HAP-1 (cell line): ENCODE measurements around the gene PLD4.

Source experiments
- DNase-seq, 2 experiments: peaks; one replicate each; pipeline ENCODE4 v3.0.0-alpha.2; 2016 to 2020; ENCODE audit warnings: low spot score in 2 of 2
- H3K27me3 ChIP-seq: fragments of 250-450 bp; sonication (Bioruptor Pico); 2 replicates; pipeline ENCODE4 v1.5.1; 2020; ENCODE audit warnings: low read depth, mild to moderate bottlenecking, moderate library complexity
- H3K36me3 ChIP-seq: fragments of 250-450 bp; sonication (Bioruptor Pico); replicated peaks from 2 replicates; pipeline ENCODE4 v1.5.1; 2020; ENCODE audit warnings: mild to moderate bottlenecking
- H3K4me1 ChIP-seq: fragments of 250-450 bp; sonication (Bioruptor Pico); 2 replicates; pipeline ENCODE4 v1.5.1; 2020; ENCODE audit warnings: mild to moderate bottlenecking
- H3K4me3 ChIP-seq: fragments of 250-450 bp; sonication (Bioruptor Pico); 2 replicates; pipeline ENCODE4 v1.5.1; 2020; ENCODE audit warnings: mild to moderate bottlenecking, moderate library complexity
- H3K9me3 ChIP-seq: fragments of 250-450 bp; sonication (Bioruptor Pico); 2 replicates; pipeline ENCODE4 v1.5.1; 2020; ENCODE audit warnings: mild to moderate bottlenecking, moderate library complexity
- in situ Hi-C: fragments of 300-500 bp; cut with MboI; formaldehyde crosslinking; loops from 3 replicates; pipeline ENCODE4 v1.14.3; 2020; ENCODE audit warnings: low sequenced_read_pairs, inconsistent platforms, mixed read lengths

PLD4 gene

DNA sequence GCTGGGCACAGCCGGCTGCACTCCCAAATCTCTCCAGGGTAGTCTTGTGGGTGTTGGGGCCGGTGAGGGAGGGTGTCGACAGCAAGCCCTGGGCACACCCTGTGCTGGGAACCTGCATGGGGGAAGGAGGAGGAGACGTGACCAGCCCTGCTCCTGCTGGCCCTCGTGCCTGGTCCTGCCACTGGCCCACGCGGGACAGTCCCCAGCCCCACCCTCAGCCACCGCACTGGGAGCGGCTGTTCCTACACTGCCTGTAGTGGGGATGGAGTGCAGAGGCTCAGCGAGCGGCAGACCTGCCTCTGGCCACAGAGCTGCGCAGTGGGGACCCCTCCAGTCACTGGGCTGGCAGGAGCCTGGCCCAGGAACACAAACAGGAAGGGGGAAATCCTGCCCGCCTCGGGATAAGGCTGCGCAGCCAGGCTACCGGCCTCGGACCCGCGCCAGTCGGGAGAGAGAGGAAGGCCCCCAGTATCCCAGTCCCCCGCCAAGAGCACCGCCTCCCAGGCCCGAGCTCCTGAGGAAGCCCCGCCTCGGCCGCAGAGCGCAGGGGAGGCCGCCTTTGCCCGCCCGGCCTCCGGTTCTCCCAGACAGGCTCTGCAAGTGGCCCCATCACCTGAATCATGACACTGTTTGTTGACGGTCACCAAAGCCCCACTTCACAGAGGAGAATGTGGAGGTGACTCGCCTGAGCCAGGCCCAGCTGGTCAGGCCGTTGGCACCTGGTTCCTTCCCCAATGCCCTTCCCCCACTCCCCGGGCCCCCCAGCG is 42.9 kb downstream of the PLD4 start:
- DNase-seq: no peak
- in situ Hi-C loops: no loop called here
- no peaks in the 10 kb centered on the region for H3K27me3 ChIP-seq
- no peaks in the 10 kb centered on the region for H3K9me3 ChIP-seq
- no peaks in the 10 kb centered on the region for H3K36me3 ChIP-seq
- H3K4me1 ChIP-seq: no peaks in the 10 kb centered on the region
- H3K4me3 ChIP-seq: no peak overlapping the region

DNA sequence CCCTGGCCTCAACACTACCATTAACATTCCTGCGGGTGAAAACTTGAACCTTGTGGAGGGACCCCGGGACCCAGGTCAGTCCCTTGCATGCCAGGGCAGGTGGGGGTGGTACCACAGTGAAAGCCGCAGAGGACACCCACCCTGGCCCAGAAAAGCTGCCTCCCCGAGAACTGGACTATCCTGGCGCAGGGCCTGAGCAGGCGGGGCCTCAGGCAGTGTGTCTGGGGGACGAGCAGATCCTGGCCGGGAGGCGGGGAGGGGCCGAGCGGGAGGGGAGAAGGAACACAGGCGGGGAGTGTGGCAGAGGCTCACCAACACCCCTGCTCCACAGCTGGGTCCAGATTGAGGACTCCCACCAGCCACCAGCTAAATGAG is 43.5 kb downstream of the PLD4 start:
- no peaks in the 10 kb centered on the region for H3K9me3 ChIP-seq
- H3K4me1 ChIP-seq: no peaks in the 10 kb centered on the region
- no peaks in the 10 kb centered on the region for H3K36me3 ChIP-seq
- H3K4me3 ChIP-seq: no peak overlapping the region
- in situ Hi-C loops: no loop called here
- H3K27me3 ChIP-seq: no peaks in the 10 kb centered on the region
- DNase-seq: peak; percentile 11 to 59

DNA sequence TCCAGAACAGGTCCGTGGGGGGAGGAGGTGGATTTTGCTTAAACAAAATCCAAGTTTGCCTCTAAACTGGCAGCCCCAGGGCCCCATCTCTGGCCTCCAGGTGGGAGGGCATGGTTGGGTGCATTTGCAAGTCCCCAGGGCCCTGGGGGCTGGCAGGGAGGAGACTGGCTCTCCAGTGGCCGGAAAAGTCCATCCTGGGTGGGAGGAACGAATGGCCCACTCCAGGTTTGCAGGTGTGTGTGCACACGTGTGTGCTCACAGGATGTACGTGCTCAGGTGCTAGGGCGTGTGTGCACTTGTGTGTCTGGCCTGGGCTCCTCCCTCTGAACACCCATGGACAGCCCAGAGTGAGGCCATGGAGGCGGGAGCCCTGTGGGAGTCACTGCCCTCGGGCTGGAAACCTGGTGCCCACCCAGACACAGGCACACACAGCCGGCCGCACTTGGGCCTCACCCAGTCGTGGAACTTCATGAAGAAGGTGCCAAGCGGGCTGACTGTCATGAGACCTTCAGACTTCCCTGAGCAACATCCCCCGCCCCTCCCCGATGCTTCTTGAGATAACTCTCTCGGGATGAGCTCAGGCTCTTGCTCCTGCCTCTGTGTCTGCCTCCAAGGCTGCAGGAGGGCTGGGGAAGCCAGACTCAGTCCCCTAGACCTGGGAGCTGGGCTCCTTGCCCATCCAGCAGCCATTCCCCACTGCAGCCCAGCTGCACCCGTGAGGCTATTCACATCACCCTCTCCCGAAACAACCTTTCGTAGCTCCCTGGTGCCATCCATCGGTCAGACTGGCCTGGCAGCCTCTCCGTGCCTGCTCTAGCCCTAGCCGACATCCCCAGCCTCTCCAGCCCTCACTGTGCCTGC is 44.1 kb downstream of the PLD4 start:
- Histone ChIP-seq H3K36me3 (no peaks in the 10 kb centered on the region), H3K4me3 (no peak overlapping the region), H3K9me3 (no peaks in the 10 kb centered on the region), H3K27me3 (no peaks in the 10 kb centered on the region), H3K4me1 (no peaks in the 10 kb centered on the region)
- in situ Hi-C loops: no loop called here
- no peak for DNase-seq

DNA sequence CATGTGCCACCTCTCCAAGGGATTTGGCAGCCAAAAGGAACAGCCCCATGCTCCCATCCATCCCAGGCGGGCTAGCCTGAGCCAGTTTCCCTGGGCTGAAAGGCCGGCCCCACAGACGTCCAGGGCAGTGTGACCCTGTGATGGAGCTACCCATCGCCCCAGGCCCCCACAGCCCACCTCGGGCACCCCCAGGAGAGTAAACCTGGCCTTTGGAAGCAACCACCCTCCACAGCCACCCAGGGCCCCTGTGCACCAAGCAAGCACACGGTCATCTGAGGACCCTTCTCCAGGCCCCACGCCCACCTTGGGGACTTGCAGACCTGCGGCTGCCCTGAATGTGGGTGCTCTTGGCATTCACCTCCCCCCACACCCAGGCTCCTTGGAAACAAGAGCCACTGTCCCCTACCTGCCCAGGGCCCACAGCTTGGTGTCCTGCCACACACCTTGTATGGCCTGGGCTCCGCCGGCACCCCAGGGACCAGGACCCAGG is 45.1 kb downstream of the PLD4 start:
- no peak for DNase-seq
- Histone ChIP-seq H3K36me3 (no peaks in the 10 kb centered on the region), H3K27me3 (no peaks in the 10 kb centered on the region), H3K9me3 (no peaks in the 10 kb centered on the region), H3K4me1 (no peaks in the 10 kb centered on the region), H3K4me3 (no peak overlapping the region)
- in situ Hi-C loops: loop anchor here (5.0 kb wide), 1 partner anchor 78 kb away; no protein-coding TSS in a partner anchor

DNA sequence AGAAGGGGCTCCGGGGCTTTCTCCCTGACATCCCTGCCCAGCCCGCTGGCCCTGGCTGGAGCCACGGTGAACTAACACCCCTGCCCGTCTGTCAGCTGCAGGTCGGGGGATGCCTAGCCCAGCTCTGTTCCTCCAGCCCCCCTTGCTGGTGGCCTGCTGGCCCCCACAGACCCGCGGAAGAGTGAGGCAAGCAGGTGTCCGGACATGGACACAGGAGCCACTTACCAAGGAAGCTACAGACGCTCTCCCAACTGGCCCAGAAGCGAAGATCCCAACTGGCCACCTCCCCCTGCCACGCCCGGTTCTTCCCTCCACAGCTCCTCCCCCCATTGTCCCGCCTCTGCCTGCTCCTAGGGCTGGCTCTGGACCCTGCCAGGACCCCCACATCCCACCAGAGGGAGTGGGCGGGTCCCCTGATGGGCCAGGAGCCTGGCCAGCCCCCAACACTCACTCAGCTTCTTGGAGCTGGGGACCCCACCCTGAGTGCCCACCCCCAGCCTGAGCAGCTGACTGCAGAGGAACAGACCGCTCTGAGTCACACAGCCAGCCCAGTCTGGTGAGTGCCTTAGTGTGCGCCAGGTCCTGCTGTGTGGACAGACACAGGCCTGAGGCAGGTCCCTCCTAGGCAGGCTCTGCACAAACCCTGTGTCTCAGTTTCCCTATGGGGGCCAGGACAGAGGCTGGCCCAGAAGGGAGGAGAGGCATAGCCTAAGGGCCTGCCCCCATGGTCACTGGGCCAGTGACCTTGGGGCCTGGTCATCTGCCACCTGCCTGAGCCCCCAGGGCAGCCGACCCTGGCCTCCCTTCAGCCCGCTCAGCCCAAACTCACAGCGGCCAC is 45.8 kb downstream of the PLD4 start:
- in situ Hi-C loops: loop anchor here (5.0 kb wide), 1 partner anchor 77 kb away; no protein-coding TSS in a partner anchor
- no peaks in the 10 kb centered on the region for H3K9me3 ChIP-seq
- no peaks in the 10 kb centered on the region for H3K4me1 ChIP-seq

DNA sequence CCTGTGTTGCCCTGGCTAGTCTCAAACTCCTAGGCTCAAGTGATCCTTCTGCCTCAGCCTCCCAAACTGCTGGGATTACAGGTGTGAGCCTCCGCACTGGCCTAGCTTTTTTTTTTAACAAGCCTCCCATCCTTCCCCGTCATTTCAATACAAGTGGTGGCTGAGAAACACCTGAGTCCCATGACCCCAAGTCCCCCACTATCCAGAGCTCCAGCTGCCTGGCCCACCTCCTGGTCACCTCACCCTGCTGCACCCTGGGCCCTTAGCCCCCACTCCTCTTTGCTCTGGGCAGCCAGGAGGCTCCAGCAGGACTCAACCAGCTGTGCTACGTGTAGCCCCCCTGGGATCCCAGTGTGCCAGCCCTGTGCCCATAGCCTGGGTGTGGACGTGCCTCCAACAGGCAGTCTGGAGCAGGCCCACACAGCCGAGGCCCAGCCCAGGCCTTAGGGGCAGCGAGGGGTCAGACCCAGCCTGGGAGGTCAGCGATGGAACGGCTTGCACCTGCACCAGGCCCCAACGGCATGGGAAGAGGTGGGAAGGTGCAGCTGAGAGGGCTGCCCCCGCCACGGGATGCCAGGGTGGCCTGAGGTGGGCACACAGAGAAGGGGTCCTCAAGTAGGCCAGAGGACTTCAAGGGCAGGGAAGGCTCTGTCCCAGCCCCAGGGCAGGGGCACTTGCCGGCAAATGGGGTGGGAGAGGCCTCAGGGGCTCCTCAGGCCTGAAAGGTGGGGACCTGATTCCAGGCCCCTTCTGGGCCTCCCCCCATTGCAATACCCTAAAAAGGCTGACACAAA is 47.0 kb downstream of the PLD4 start:
- Histone ChIP-seq H3K36me3 (no peaks in the 10 kb centered on the region), H3K9me3 (no peaks in the 10 kb centered on the region), H3K27me3 (no peaks in the 10 kb centered on the region), H3K4me3 (no peak overlapping the region), H3K4me1 (no peaks in the 10 kb centered on the region; the same call in 1 of the 2 replicates)
- in situ Hi-C loops: loop anchor here (5.0 kb wide), 1 partner anchor 76 kb away; no protein-coding TSS in a partner anchor
- DNase-seq: no peak

More for the DNA sequence above, 45.8 kb downstream of the PLD4 start:
- no peaks in the 10 kb centered on the region for H3K36me3 ChIP-seq
- H3K27me3 ChIP-seq: no peaks in the 10 kb centered on the region
- peak in 1 of 2 experiments; percentile 55 for DNase-seq
- no peak overlapping the region for H3K4me3 ChIP-seq

DNA sequence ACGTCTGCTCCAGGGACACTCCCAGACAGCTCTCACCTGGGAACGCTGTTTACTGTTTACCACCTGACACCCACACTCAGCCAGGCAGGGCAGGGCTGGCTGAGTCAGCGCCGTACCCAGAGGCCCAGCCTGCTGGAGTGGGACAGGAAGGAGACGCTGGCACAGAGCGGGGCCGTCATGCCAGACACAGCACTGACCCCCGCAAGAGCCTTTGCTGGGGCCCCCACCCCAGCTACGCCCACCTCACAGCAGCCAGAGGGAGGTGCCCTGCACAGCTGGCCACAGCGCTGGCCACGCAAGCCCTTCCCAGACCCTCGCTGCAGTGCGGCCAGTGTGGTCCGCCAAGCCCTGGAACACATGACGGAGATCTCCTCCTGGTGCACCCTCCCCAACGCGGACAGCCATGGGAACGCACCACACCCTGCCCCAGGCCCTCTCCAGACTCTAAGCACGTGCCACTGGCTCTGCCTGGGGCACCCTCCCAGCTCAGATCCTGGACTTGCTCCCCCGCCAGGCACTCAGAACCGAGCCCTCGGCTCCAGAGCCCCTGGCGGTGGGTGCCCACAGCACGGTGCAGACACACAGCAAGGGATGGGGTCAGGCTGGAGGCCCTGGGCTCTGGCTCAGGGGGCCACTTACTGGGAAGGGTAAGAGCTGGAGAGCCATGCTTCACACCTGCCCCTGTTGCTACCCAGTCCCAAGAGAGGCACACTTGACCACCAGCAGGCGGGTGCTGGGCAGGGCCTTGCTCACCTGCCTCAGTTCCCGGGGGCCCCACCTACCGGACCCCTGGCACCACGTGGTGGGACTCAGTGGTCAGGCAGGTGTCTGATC is 47.8 kb downstream of the PLD4 start:
- in situ Hi-C loops: loop anchor here (5.0 kb wide), 1 partner anchor 75 kb away; no protein-coding TSS in a partner anchor
- no peak for DNase-seq
- no peaks in the 10 kb centered on the region; the same call in none of the 2 replicates for H3K4me1 ChIP-seq

DNA sequence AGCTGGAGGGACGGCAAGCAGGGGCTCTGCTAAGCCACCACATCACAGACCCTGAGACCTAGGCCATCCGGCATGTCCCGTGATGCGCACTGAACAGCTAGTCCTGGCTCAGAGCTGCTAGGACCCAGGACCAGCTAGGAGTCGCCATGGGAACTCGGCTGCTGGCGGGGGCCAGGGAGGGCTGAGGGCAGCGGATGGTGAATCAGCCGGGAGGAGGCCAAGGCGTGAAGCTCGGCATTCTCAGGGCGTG is 48.4 kb downstream of the PLD4 start:
- no peak for DNase-seq
- Histone ChIP-seq H3K27me3 (no peaks in the 10 kb centered on the region), H3K4me1 (no peaks in the 10 kb centered on the region; the same call in none of the 2 replicates), H3K4me3 (no peak overlapping the region), H3K9me3 (no peaks in the 10 kb centered on the region), H3K36me3 (no peaks in the 10 kb centered on the region)
- in situ Hi-C loops: loop anchor here (5.0 kb wide), 1 partner anchor 74 kb away; no protein-coding TSS in a partner anchor

More for the DNA sequence above, 47.8 kb downstream of the PLD4 start:
- H3K4me3 ChIP-seq: no peak overlapping the region
- no peaks in the 10 kb centered on the region for H3K36me3 ChIP-seq
- H3K27me3 ChIP-seq: no peaks in the 10 kb centered on the region
- no peaks in the 10 kb centered on the region for H3K9me3 ChIP-seq

DNA sequence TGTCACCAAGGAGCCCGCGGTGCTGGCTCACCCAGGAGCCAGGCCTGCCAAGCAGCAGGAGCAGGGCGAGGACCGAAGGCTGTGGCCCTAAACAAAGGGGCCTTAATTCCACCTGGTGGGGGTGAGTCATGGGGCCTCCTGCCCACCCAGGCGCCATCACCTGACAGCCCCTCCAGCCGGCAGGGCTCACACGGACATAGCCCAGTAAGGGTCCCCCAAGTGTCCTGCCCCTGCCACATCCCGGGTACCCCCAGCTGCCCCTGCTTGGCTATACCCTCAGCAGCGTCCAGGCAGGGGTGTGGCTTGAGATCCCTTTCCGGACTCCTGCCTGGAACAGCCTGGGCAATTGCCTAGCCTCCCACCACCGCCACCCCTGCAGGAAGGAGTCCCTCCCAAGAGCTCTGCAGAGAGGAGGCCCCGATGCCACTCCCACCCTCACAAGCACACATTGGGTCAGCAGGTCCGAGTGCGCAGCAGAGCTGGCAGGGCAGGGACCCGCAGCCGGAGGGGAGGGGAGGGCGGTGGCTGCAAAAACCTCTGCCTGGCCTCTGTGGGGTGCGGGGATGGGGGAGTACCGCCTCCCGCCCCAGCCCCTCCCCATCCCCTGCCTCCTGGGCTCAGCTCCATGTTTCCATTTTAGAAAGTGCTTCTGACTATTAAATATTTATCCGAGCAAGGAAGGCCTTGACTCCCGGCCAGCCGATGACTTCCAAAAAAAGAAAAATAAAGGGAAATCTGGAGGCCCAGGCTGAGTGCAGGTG is 48.9 kb downstream of the PLD4 start:
- H3K27me3 ChIP-seq: no peaks in the 10 kb centered on the region
- H3K36me3 ChIP-seq: no peaks in the 10 kb centered on the region
- no peaks in the 10 kb centered on the region; the same call in none of the 2 replicates for H3K4me1 ChIP-seq
- no peak for DNase-seq
- in situ Hi-C loops: loop anchor here (5.0 kb wide), 1 partner anchor 74 kb away; no protein-coding TSS in a partner anchor
- no peak overlapping the region for H3K4me3 ChIP-seq
- no peaks in the 10 kb centered on the region for H3K9me3 ChIP-seq

DNA sequence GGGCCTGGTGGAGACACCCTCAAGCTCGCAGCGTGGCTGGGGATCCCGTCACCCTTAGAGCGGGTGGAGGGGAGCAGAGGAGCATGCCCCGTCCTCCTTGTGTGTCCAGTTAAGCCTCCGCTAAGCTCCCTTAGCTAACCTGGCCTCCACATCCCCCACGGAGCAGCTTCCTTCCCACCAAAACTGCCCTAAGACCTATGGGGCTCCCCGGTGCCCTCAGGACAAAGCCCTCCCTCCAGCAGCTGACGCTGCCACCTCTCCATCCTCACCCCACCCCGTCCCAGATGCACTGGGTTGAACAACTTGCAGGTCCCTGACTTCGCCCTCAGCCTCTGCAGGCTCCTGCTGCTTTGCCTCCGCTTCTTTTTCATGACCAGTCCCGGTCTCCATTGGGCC is 49.5 kb downstream of the PLD4 start:
- in situ Hi-C loops: loop anchor here (5.0 kb wide), 1 partner anchor 73 kb away; no protein-coding TSS in a partner anchor

DNA sequence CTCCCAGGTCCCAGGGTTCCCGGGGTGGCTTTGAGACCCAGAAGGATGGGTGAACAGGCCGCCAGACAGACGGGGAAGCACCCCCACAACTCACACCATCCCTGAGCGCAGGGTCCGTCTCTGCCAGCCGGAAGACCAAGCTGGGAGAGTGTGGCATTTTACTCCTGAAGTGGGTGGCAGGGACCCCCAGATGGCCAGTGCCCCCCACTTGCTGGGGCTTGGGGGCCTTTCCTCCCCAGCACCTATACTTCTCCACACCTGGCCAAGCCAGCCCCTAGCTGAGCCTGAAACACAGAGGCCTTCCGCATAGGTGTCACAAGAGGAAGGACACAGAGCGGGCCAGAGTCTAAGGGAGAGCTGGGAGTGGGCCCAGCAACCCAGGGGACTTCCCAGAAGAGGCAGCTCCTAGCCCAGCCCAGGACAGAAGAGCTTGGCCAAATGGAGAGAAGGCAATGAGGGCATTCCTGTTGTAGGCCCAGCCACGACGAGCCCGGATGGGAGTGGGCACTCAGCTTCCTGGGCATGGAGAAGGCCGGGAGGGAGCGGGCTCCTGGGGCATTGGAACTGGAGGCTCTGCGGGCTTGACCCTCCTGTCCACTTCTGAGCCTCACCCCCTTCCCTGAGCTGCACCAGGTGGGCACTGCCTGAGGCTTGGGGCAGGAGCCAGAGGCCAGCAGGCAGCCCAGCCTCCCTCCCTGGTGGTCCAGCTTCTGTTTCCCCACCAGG is 50.1 kb downstream of the PLD4 start:
- in situ Hi-C loops: loop anchor here (5.0 kb wide), 1 partner anchor 72 kb away; no protein-coding TSS in a partner anchor
- Histone ChIP-seq H3K4me3 (no peak overlapping the region), H3K9me3 (no peaks in the 10 kb centered on the region), H3K36me3 (no peaks in the 10 kb centered on the region), H3K27me3 (no peaks in the 10 kb centered on the region), H3K4me1 (peaks cover 2% of the 10 kb centered on the region)
- DNase-seq: no peak

More for the DNA sequence above, 49.5 kb downstream of the PLD4 start:
- no peaks in the 10 kb centered on the region for H3K27me3 ChIP-seq
- no peak for DNase-seq
- no peaks in the 10 kb centered on the region for H3K9me3 ChIP-seq
- H3K4me3 ChIP-seq: no peak overlapping the region
- peaks cover 2% of the 10 kb centered on the region for H3K4me1 ChIP-seq
- H3K36me3 ChIP-seq: no peaks in the 10 kb centered on the region
